GM19395 (cell line): ENCODE measurements around the gene HPCAL1.
"Not testable (repeated sequence)": the region's sequence is repeated elsewhere in the genome, so short reads cannot be mapped to it uniquely, and the experiment has no call there.

Experiments used
- ATAC-seq: cut with Tn5 transposase; IDR thresholded peaks from one replicate; pipeline ENCODE4 v1.9.1; 2021; ENCODE audit warnings: mild to moderate bottlenecking, moderate library complexity; ENCODE audit not compliant: unreplicated experiment

HPCAL1 gene

GRCh38 chr2:10449838-10450691 lies 147.4 kb downstream of the HPCAL1 start:
- no peak for ATAC-seq

GRCh38 chr2:10451819-10452218 lies 149.1 kb downstream of the HPCAL1 start:
- ATAC-seq: no peak

- no peak for ATAC-seq
Observed at GRCh38 chr2:10452312-10452711, 149.6 kb downstream of the HPCAL1 start.

GRCh38 chr2:10452956-10453904 lies 150.5 kb downstream of the HPCAL1 start:
- ATAC-seq: no peak

GRCh38 chr2:10453905-10454298 lies 151.2 kb downstream of the HPCAL1 start:
- ATAC-seq: no peak

GRCh38 chr2:10454505-10454904 lies 151.8 kb downstream of the HPCAL1 start:
- ATAC-seq: no peak

- not testable (repeated sequence) for ATAC-seq
Observed at GRCh38 chr2:10457195-10457594, 154.5 kb downstream of the HPCAL1 start.

- no peak for ATAC-seq
Observed at GRCh38 chr2:10457846-10458598, 155.3 kb downstream of the HPCAL1 start.

GRCh38 chr2:10460366-10460796 lies 157.7 kb downstream of the HPCAL1 start:
- no peak for ATAC-seq

- ATAC-seq: no peak
Observed at GRCh38 chr2:10462178-10463083, 159.7 kb downstream of the HPCAL1 start.

GRCh38 chr2:10465910-10466309 lies 163.2 kb downstream of the HPCAL1 start:
- no peak for ATAC-seq

- ATAC-seq: no peak
Observed at GRCh38 chr2:10466801-10467200, 164.1 kb downstream of the HPCAL1 start.

GRCh38 chr2:10467401-10467800 lies 164.7 kb downstream of the HPCAL1 start:
- no peak for ATAC-seq

- ATAC-seq: no peak
Observed at GRCh38 chr2:10469301-10469700, 166.6 kb downstream of the HPCAL1 start.

GRCh38 chr2:10469955-10470608 lies 167.4 kb downstream of the HPCAL1 start:
- ATAC-seq: no peak

- ATAC-seq: no peak
Observed at GRCh38 chr2:10471046-10471571, 168.4 kb downstream of the HPCAL1 start.

- ATAC-seq: no peak
Observed at GRCh38 chr2:10471955-10472354, 169.3 kb downstream of the HPCAL1 start.

- ATAC-seq: no peak
Observed at GRCh38 chr2:10473121-10473756, 170.5 kb downstream of the HPCAL1 start.
